Measurements from ENCODE around the gene KCNK6.
A peak's percentile ranks its signal among the peaks of the same experiment; 100 is the strongest.
"Not testable (repeated sequence)": the region's sequence is repeated elsewhere in the genome, so short reads cannot be mapped to it uniquely, and the experiment has no call there.

The KCNK6 gene

DNA sequence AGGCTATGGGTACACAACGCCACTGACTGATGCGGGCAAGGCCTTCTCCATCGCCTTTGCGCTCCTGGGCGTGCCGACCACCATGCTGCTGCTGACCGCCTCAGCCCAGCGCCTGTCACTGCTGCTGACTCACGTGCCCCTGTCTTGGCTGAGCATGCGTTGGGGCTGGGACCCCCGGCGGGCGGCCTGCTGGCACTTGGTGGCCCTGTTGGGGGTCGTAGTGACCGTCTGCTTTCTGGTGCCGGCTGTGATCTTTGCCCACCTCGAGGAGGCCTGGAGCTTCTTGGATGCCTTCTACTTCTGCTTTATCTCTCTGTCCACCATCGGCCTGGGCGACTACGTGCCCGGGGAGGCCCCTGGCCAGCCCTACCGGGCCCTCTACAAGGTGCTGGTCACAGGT is 6.9 kb downstream of the KCNK6 start:
- DNase-seq, result no peak

DNA sequence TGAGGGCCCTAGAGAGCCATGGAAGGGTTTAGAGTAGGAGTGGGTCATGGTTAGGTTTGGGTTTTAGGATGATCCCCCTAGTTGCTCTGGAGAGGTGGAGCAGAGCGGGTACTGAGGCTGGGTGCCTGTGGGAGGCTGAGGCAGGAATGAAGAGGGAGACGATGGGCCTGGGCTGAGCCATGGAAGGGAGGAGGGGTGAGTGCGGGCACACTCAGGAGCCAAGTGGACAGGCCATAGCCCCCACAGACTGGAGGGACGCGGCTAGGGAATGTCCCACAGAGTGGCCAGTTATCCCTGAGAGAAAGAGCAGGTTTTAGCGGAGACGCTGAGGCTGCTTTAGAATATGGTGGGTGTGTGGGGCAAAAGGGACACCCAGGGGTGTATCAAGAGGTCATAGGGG is 10.0 kb downstream of the KCNK6 start:
- DNase-seq, result no peak

DNA sequence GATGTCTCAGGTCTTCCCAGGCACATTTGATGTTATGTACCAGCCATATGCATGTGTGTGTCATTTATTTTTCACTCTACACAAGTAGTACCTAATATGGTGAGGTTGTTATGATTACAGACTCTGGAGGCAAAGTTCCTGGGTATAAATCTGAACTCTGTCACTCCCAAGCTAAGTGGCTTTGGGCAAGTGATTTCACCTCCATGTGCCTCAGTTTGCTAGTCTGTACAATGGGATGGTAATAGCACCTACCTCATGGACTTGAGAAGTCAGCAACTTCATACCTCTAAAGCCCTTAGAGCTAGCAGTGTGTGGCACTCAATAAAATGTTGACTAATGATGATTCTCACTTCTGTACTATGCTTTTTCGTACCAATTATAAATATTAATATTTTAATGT is 12.1 kb downstream of the KCNK6 start:
- DNase-seq, result no peak

DNA sequence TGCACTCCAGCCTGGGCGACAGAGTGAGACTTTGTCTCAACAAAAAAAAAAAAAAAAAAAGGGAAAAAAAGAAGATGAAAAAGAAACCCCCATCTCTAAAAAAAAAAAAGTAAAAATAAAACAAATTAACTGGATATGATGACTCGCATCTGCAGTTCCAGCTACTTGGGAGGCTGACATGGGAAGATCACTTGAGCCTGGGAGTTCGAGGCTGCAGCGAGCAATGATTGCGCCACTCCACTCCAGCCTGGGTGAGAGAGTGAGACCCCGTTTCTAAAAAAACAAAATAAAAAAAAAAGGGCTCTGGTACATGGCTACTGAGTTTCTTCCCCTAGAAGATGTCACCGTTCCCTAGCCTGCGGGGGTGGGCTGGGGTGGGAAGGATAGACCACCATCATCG is 13.6 kb downstream of the KCNK6 start:
- DNase-seq, result no peak

DNA sequence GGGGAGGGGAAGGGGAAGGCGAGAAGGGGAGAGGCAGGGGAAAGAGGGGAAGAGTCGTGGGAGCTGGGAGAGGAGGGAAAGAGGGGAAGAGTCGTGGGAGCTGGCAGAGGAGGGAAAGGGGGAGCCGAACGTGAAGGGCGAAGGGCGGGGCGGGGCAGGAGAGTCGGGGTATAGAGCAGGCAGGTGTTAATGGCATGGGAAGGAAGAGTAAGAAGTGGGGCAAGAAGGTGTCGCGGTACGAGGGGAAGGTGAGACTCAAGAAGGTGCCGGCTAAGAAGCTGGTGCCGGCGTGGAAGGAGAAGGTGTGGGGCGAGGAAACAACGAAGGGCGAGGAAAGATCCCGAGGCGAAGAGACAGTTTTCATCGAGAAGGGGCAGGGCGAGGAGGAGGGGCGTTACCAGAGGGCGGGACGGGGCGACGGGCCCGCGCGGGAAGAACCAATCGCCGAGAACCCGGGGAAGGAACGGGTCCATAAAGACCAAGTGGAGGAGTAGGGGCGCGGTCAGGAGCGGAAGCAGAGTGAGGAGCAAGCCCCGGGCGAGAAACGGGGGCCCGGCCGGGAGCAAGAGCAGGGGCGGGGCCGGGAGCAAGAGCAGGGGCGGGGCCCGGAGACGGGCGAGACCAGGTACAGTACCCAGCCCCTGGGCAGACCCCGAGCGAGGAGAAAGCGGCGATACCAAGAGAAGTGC is 16.4 kb downstream of the KCNK6 start:
- peak; percentile 93 for DNase-seq

DNA sequence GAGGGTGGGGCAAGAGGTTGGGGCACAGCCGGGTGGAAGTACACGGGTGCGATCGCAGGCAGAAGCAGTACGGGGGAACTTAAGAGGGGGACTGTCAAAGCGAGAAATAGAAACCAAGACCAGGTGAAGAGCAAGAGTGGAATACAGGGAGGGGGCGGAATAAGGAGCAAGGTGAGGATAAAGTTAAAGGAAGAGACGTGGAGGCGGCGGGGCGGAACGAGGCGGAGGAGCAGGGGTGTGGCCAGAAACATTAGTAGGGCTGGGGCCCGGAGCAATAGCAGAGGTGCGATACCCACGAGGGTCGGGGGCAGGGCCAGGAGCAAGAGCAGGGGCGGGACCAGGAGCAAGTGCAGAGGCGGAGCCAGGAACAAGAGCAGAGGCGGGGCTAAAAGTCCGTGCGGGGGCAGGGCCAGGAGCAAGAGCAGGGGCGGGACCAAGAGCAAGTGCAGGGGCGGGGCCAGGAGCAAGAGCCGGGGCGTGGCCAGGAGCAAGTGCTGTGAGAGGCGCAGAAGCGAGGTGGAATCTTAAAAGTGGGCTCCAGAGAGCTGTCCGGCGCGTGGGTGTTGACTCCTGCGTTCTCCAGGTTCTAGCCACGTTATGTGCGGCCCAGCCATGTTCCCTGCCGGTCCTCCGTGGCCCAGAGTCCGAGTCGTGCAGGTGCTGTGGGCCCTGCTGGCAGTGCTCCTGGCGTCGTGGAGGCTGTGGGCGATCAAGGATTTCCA is 17.2 kb downstream of the KCNK6 start:
- DNase-seq, result peak; percentile 74

DNA sequence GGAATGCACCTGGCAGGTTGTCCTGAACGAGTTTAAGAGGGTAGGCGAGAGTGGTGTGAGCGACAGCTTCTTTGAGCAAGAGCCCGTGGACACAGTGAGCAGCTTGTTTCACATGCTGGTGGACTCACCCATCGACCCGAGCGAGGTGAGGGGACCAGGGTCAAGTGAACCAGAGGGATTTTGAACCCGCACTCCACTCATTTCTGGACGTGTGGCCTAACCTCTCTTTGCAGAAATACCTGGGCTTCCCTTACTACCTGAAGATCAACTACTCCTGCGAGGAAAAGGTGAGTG is 17.7 kb downstream of the KCNK6 start:
- DNase-seq, result no peak

DNA sequence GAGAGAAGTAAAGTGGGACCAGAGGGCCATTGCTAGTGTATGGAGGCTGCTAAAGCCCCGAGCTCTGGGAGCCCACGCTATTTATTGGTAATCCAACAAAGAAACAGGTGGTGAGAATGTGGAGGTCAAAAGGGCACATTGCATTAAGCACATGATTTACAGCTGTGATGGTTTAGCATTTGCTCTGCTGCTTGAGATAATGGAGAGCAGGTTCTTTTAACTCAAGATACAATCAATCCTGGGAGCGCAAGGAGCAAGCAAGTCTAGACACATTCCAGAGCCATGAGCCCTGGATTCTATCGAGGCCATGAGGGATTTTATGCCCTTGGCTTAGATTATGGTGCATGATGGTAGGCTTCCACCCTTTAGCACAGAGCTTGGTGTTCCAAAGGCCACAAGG is 19.4 kb downstream of the KCNK6 start:
- not testable (repeated sequence) for DNase-seq

DNA sequence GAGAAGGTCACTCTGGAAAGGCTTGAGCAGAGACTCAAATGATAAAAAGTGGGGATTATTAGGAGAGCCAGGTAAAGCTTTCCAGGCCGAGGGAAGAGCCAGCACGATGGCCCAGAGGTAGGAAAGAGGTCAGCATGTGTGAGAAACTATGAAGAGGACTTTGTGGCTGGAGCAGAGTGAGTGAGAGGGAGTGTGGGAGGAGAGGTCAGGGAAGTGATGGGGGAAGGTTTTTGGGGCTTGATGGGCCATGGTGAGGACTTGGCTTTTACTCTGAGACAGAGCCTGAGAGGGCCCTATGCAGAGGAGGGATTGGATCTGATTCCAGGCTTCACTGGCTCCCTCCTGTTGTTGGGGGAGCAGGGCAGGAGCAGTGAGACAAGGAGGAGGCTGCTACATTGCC is 21.3 kb downstream of the KCNK6 start:
- no peak for DNase-seq

DNA sequence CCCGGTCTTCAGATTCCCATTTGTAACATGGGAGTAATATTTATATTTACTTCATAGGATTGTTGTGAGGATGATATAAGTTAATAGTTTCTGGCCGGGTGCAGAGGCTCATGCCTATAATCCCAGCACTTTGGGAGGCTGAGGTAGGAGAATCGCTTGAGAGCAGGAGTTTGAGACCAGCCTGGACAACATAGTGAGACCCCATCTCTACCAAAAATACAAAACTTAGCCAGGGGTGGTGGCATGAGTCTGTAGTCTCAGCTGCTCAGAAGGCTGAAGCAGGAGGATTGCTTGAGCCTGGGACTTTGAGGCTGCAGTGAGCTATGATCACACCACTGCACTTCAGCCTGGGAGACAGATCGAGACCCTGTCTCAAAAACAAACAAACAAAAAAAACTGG is 27.2 kb downstream of the KCNK6 start:
- DNase-seq, result no peak

DNA sequence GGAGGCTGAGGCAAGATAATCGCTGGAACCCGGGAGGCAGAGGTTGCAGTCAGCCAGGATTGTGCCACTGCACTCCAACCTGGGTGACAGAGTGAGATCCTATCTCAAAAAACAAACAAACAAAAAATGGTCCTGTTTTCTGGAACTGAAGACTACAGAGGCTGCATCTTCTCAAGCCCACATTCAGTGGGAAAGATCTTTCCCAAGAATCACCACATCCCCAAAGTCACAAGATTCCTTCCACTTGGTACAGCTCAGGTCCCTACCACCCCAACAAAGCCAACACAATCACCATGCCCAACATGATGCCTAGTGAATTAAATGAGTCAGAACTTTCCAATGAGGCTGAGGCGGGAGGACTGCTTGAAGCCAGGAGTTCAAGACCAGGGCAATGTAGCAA is 31.2 kb downstream of the KCNK6 start:
- DNase-seq, result no peak

DNA sequence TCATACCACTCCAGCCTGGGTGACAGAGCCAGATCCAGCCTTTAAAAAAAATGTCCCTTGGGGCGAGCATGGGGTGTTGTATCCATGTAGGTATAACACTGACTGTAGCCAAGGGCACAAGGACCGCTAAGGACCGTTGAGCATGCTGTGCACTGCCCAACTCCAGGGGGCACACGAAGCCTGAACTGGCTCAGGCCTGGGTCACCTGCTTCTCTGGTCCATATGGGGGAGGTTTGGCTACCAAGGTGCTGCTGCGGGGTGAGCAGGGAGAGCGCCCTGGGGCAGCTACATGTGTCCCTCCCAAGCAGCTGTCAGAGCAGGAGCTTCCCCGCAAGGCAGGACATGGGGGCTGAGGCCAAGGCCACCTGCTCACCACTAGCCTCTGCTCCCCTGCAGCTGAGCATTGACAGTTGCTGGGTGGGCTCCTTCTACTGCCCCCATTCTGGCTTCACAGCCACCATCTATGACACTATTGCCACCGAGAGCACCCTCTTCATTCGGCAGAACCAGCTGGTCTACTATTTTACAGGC is 32.3 kb downstream of the KCNK6 start:
- no peak for DNase-seq

DNA sequence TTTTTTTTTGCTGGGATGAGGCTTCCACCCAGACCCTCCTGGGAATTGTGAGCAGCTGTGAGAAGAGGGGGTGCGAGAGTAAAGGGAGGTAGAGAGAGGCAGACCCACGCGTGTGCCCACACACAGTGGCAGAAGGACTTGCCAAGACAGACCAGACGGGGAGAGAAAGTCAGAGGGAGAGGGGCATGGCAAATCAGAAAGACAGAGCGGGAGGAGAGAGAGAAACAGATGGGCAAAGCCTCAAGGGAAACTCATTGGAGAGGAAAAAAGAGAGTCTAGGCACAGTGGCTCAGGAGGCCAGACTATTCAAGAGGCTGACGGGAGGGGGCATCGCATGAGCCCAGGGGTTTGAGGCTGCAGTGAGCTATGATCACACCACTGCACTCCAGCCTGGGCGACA is 33.0 kb downstream of the KCNK6 start:
- DNase-seq, result no peak

DNA sequence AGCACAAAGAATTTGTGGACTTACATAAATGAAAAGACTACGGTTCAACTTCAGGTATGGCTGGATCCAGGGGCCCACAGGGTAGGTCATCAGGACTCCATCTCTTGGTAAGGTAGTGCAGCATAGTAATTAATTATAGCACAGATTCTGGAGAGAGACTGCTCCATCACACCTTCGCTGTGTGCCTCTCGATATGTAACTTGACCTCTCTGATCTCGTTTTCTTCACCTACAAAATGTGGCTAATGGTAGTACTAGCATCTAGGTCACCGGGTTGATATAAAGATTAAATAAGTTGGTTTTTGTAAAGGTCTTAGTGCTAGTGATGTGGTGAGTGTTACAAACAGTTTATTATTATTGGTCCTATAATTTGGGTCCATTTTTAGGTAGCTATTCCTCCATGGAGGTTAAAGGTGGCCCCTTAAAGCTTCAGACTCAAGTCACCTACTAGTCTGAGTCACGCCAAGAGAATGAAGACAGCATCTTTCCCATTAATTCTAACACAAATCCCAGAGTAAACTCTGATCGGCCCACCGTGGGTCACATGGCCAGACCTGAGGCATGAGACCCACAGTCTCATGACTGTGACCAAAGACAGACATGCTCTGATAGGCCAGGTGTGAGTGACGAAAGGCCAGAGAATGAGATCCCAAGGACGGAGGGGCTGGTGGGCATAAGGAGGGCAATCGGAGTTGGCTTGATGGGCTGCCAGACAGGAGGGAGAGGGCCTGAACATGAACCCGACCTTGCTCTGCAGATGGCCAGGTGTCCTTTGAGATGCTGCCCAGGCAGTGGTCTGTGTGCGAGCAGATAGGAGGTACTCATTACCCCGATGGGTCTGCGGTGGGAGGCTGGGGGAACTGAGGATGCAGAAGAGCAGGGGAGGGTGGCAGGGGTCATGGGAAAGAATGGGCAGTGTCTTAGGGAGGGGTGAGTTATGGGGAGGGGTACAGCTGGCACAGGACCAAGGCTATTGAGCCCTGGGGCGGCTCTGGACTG is 36.4 kb downstream of the KCNK6 start:
- DNase-seq, result no peak

DNA sequence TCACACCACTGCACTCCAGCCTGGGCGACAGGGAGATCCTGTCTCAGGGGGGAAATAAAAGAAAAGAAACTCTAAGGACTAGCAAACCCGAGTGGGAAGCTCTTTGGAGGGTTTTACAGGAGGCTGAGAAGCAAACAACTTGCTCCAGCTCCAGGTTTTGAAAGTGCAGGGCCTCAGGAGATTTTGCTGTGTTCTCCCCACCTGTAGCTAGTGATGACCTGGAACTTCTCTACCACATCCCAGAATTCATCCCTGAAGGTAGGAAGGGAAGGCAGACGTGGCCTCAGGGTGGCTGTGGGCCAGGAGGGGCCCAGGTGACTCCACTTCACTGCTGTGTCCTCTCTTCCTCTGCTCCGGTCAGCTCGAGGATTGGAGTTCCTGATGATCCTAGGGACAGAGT is 38.4 kb downstream of the KCNK6 start:
- DNase-seq, result no peak

DNA sequence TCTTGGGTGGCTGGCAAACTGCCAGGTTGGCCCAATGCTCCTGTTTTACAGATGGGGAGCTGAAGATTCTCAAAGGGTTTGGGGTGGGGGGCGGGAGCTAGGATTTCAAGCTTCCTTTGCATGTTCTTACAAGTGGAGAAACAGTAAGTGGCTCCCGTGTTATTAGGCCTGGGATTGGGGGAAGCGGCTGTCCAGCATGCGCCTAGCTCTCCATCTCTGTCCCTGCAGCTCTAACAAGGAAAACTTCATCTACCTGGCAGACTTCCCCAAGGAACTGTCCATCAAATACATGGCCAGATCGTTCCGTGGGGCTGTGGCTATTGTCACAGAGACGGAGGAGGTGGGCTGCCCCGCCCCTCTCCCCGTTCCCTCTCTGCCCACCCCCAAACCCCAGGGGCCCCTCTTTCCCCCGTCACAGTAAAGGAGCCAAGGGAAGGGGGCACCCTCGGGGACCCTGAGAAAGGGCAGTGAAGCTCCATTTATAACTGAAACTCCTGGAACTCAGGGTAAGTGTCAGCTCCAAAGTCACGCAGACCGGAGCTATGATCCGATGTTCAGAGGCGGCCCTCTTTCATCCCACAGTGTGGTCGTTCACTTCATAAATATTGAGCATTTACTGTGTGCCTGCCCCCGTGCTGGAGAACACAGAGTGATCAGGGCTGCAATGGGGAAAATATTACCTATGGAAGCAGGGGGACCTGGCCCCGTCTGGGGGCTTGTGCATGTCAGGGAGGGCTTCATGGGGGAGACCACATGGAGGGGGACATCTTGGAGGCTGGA is 39.8 kb downstream of the KCNK6 start:
- DNase-seq, result no peak

DNA sequence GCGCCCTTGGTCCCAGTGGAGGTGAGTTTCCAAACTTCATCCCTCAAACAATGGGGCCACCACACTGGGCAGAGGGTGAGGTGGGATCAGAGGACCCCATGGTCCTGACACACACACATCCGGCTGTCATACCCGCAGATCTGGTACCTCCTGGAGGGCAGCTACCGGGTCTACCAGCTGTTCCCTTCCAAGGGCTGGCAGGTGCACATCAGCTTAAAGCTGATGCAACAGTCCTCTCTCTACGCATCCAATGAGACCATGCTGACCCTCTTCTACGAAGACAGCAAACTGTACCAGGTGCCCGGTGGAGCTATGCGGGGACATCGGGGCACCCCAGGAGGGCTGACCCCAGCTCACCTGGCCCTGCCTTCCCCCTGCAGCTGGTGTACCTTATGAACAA is 40.7 kb downstream of the KCNK6 start:
- DNase-seq, result no peak

DNA sequence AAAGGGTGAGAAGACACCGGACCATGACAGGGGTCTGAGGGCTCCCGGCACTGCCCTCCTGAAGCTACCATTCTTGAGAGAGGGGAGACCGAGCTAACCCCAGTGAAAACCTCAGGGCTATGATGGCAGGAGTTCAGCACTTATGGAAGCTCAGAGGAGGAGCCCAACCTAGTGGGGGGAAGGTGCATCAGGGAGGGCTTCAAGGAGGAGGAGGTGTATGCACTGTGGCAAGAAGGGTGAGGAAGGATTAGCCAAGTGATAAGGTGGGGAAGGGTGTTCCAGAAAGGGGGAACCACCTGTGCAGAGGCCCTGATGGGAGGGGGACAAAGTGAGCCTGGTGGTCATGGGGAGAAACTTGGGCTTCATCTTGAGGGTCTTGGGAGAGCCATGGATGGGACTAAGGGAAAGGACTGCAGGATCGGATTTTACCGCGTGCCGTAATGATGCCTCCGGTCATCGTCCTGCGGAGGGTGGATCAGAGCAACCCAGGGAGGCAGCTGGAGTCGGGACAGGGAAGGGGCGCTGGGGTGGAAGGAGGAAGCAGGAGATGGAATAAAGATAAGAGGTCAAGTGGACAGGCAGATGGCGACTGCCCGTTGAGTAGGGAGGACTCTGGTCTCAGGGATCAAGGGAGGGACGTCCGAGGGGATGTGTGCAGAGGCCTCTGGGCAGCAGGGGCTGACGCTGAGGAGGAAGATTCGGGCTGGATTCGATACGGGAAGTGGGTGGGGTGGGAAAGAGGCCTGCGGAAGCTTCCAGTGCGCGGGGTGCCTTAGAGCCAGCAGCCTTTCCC is 41.4 kb downstream of the KCNK6 start:
- DNase-seq, result no peak

DNA sequence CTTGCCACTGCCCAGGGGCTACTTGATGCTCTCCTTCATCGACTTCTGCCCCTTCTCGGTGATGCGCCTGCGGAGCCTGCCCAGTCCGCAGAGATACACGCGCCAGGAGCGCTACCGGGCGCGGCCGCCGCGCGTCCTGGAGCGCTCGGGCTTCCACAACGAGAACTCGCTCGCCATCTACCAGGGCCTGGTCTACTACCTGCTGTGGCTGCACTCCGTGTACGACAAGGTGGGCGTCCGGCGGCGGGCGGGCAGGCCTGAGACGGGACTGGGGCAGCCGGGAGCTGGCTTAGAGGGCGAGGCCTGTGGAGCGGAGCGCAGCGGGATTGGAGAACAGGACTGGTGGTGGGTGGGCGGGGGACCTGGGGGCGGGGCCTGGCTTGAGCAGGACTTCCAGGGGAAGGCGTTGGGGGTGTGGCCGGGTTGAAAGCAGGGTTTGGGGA is 42.0 kb downstream of the KCNK6 start:
- DNase-seq, result peak; percentile 21

DNA sequence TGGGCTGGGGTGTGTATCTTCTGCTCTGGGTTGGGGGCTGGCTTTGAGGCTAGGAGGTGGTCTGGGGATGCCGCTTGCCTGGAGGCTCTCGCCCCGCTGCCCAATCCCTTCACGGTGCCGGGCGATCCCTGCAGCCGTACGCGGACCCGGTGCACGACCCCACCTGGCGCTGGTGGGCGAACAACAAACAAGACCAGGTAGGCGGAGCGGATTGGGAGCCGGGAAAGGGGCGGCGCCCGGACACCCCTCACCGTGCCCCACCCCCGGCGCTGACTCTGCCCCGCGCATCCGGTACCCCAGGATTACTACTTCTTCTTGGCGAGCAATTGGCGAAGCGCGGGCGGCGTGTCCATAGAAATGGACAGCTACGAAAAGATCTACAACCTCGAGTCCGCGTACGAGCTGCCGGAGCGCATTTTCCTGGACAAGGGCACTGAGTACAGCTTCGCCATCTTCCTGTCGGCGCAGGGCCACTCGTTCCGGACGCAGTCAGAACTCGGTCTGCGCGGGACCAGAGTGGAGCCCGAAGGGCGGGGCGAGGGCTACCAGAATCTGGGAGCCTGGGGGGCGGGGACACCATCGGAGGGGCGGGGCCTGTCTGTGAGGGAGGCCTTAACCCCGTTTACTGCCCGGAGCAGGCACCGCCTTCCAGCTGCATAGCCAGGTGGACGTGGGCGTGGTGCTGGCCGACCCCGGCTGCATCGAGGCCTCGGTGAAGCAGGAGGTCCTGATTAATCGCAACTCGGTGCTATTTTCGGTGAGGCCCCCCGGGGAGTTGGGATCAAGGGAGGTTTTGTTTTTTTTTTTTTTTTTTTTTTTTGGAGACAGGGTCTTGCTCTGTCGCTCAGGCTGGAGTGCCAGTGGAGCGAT is 42.7 kb downstream of the KCNK6 start:
- no peak for DNase-seq

Measured in midbrain (tissue), 1 donor.